NCI-H1694 (cell line): Measurements from ENCODE around the gene FBXL20.
"Not testable (repeated sequence)": the region's sequence is repeated elsewhere in the genome, so short reads cannot be mapped to it uniquely, and the experiment has no call there.

Experiments used
- DNase-seq: peaks from one replicate; lab custom pipeline; 2025; lab: John Stamatoyannopoulos, UW

The FBXL20 gene, protein sequence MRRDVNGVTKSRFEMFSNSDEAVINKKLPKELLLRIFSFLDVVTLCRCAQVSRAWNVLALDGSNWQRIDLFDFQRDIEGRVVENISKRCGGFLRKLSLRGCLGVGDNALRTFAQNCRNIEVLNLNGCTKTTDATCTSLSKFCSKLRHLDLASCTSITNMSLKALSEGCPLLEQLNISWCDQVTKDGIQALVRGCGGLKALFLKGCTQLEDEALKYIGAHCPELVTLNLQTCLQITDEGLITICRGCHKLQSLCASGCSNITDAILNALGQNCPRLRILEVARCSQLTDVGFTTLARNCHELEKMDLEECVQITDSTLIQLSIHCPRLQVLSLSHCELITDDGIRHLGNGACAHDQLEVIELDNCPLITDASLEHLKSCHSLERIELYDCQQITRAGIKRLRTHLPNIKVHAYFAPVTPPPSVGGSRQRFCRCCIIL

DNA sequence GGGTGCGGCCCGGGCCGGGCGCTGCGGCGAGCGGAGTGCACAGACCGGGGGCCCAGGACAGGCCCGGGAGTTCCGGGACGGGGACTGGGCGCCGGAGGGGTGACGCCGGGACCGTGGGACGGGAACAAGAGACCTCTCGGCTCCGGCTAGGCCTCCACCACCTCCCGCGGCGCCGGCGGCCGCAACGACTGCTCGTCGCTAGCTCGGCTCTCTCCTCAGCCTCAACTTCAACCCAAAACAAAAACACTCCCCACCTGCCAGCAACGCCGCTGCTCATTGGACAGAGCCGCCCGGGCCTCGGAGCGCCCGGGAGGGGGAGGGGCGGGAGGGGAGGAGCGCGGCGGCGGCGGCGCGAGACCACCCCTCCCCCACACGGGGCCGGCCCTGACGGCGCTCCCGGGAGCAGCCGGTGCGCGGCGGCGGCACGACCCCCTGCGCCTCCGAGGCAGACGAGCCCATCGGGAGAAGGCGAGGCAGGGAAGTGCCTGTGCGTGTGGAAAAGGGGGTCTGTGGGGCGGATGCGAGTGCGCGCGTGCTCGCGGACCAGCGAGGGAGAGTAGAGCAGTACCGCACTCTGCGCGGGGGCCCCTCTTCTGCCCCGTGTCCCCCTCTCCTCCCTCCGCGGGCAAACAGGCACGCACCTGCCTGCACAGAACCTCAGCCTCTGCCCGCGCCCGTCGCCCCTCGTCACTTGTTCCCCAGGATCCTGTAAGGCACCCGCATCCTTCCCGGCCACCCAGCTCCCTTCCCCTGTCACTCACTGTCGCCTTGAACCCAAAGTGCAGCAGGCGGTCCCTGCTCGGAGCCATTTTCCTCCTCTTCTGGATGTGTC, at the start of gene FBXL20:
TSS of gene FBXL20 (minus strand) at position 215 of the 832 bp plus-strand sequence. CDS start 224 bp downstream, outside the sequence.
- peak; percentile 82 for DNase-seq

DNA sequence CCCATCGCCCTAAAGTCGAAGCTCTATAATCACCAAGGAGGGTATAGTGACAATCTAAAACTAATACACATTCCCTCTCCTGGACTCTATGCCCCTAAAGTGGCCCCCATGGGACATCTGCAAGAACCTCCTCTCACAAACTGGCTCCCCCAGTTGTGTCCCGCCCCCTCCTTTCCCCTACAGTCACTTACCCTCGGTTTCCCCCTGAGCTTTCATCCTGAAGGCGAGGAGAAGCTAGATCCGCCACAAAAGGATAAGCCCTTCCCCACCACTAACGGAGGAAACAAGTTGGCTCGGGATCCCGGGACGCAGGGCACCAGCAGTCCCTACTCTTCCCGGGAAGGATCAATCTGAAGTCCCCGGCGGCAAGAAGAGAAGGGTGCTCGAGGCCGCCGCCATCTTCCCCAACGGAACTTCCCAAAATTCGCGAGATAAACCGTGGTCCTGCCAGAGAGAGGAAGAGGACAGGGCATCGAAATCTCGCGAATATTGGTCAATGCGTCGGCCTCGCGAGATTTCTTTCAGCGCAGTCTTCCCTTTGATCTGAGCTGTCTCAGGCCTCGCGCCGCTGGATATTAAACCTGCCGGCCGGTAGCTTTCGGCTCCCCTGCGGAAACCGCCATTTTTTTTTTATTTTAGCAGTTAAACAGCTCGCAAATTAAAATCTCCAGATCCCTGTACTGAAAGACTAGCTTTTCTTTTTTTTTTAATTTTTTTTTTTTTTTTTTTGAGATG, 49.6 kb upstream of the FBXL20 start, which contains the start of gene MED1:
TSS of gene MED1 (minus strand) at position 417 of the 735 bp plus-strand sequence. CDS start at position 216, 201 bp downstream.
- DNase-seq: peak; percentile 100

DNA sequence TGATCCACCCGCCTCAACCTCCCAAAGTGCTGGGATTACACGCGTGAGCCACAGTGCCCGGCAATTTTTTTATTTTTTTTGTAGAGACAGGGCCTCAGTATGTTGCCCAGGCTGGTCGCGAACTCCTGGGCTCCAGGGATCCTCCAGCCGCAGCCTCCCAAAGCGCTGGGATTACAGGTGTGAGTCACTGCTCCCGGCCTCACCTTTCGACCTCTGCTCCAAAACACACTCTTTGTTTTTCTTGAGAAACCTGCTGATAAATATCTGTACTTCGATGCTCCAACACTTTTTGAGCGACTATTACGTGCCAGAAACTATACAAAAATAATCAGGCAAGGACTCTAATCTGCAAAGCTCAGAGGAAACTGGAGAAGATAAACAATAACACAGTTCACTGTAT, 48.6 kb upstream of the FBXL20 start:
- DNase-seq: no peak

DNA sequence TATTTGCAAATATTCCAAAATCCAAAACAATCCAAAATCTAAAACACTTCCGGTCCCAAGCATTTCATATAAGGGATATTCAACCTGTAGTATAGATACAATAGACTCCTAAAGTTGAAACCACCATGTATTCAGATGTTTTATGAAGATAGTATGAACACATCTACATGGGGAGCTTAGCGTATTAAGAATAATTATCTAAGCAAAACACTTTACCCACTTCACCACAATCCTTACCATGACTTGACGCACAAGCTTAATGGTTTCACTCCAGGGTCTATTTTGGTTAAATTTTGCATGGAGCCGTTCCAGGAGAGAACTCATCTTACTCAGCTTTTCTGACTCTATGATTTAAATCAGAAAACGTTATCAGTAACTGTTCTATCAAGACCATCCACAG, 46.1 kb upstream of the FBXL20 start:
- DNase-seq: no peak

DNA sequence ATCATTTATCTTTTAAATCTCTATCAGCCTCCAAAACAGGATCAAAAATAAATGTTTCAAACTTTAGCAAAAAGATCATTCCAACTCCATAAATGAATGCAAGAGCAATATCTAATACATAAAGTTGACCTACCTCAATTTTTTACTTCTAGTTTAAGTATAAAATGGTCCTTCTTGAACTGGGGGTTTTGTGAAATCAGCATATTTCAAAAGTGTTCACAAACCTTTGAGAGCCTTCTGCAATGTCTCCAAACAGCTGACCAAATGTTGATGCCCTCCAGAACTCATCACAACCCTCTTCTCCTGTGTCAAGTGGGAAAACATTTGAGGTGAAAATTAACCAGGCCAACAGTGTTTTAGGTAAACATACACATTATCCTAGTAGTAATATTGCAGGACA, 41.9 kb upstream of the FBXL20 start:
- no peak for DNase-seq

DNA sequence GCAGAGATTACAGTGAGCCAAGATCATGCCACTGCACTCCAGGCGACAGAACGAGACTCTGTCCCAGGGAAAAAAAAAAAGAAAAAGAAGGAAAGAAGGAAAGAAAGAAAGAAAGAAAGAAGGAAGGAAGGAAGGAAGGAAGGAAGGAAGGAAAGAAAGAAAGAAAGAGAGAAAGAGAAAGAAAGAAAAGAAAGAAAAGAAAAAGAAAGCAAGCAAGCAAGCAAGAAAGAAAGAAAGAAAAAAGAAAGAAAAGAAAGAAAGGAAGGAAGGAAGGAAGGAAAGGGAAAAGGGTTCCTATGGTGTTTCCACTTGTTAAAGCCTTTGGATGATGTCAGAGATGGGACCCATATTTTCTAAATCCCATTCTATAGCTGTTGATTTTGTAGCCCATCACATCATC, 38.4 kb upstream of the FBXL20 start:
- DNase-seq: not testable (repeated sequence)

DNA sequence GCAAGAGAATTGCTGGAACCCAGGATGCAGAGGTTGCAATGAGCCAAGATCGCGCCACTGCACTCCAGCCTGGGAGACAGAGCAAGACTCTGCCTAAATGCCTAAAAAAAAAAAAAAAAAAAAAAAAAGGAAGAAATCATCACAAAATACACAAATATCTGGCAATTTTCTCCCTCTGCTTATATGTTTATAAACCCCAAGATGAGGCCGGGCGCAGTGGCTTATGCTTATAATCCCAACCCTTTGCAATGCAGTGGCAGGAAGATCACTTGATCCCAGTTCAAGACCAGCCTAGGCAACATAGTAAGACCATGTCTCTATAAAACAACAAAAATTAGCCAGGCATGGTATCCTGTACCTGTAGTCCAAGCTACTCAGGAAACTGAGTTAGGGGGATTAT, 28.2 kb upstream of the FBXL20 start:
- no peak for DNase-seq

DNA sequence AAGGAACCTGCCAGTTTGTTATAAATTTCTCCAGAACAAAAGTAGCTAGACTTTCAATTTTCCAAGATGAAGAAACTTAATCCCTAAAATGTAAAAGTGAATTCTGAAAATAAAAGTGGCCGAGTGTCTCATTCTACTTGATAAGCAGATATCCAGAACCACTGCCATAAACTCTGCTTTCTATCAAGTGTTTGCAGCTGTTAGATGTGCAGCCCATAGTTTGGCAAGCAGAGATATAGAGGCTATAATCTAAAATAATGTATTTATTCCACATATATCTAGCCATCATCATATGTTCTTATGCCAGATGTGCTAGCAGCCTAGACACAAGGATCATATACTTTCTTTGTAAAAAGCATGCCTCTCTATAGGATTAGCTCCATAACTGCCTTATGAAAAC, 14.7 kb upstream of the FBXL20 start:
- DNase-seq: no peak

DNA sequence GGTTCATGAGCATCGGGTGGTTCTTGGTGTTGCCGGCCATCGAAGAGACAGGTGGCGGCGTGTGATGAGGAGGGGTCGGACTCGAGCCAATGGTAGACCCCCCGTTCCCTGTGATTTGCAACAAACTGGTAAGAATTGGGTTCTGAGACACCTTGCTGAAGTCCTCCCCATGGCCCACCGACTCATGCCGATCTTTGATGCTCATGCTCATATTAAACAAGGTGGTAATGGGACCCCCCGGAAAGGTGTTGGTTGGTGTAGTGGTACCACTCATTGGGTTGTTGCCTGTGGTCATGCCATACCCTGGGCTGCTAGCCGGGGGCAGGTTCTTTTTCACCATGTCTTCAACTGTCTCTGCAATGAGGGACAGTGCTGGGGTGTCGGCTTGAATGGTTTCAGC, 8.9 kb upstream of the FBXL20 start:
- DNase-seq: no peak

DNA sequence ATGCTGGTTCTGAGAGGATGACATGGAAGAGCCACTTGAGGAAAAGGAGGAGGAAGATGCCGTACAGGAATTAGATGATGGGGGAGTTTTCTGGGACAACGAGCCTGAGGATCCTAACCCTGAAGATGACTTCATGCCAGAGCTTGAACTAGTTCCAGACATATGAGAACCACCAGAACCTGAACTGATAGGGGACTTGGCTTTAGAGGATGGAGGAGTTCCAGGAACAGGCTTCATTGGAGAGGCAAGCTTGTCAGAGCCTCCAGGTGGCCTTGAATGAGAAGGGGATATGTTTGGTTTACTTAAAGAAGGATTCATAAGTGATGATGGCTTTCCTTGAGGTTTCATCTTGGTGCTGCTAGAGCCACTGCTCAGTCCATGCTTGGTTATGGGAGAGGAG, 6.9 kb upstream of the FBXL20 start:
- no peak for DNase-seq

DNA sequence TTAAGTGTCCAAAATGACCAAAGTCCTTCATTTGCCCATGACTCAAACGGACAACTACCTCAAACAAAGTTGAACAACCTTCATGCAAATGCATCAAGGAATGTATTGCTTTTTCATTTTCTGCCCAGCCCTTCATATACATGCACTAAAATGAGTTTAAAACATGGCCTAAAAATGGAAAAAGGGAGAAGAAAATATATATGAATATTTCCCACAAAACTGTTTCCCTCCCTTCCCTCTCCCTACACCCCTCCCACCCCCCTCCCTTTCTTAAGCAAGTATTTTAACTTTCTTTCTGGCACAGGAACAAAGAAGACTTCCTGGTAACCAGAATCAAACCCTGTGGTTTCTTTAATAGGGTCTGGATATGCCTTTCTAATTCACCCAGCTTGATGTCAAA, 5.5 kb upstream of the FBXL20 start:
- DNase-seq: no peak

DNA sequence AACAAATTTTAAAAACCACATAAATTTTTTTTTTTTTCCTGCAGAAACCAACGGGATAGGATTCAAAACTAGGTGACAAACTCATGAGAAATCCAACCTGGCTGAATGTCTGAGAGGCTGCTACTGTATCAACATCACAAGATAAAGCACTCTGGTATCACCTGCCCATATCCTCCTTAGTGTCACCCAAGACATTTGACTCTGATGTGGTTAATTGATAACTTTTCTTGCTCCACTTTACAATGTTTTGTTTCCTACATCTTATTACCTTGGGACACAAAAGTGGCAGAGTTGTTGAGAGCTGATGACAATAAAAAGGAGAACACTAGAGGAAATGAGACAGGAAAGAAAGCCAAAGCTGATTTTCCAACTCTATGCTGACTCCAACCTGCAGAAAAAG, 4.0 kb upstream of the FBXL20 start:
- no peak for DNase-seq

DNA sequence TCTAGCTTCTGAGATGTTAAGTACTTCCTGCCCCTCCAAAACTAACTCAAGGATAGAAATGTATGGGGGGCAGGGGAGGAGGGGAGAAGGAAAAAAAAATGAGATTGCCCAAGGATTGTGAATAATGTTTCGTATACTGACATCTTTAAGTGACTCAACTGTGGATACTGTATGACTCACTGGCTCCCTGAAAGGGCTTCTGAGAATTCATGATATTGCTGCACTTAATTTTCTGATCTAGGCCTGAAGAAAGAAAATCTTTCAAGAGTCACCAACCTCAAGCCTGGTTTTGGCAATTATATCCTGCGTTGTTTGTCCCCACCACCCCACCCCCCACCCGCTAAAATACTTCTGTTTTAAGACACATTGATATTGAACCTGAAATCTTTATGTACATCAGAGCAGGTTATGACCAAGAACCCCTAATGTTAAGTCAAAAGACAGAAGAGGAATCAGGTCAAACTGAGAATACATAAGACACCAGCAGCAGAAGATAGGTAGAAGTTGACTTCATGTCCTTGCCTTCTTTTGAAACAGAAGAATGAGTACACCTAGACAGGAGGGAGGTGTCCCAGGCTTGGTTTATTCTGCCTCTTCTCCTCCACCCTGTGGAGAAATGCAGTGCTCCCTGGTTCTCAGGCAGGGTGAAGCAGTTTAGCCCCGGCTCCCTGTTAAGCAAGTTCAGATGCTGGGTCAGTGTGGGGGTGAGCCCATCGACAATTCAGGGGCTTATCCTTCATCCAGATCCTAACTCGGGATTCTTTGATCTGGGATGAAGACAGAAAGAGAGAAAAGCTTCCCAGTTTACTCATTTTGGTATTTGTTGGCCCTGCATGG, 3.3 kb upstream of the FBXL20 start:
- DNase-seq: no peak

DNA sequence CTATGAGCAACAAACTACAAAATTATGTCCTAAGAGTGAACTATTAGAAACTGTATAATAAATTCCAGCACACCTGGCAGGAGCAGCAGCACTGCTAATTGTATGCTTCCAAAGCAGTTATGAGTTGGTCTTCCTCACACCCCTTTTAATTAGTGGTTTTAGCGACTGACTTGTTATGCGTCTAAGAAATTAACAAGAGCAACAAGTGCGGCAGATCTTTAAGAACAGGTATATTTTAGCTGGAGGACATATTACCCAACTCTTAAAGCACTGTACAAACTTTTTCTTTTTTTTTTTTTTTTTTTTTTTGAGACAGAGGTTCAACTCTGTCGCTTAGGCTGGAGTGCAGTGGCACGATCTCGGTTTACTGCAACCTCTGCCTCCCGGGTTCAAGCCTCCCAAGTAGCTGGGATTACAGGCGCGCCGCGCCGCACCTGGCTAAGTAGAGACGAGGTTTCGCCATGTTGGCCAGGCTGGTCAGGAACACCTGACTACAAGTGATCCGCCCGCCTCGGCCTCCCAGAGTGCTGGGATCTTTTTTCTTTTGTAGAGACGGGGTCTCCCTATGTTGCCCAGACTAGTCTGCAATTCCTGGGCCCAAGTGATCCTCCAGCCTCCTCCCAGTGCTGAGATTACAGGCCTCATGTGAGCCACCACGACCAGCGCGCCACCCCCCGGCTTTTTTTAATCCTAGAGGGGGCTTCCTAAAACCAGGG, 1.6 kb upstream of the FBXL20 start:
- DNase-seq: no peak

DNA sequence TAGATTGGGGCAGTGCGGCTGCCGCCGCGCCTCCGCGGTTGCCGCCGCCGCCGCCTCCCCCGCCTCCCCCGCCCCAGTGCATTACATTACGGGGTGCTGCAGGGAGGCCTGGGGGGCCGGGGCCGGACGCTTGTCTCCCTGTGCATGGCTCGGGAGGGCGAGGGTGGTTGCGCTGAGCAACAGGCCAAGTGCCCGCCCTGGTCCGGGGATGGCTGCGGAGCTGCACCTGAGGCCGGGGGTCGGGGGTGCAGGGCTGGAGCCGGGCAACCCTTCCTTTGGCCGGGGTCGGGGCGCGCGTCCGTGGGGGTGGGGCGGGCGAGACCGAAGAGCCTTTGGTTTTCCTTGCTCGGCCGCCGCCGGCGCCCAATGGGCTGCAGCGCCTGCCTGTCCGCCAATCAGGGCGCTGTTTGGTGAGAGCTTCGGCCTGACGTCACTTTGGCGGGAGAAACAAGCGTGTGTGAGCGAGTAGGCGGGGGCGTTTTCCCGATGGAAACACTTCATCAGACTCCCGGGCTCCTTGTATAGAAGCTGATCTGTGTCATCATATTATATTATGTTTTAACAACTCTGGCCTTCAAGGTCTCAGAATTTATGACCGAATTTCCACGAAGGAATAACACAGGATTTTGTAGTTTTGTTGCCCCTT, 941 bp upstream of the FBXL20 start:
- DNase-seq: peak; percentile 95

DNA sequence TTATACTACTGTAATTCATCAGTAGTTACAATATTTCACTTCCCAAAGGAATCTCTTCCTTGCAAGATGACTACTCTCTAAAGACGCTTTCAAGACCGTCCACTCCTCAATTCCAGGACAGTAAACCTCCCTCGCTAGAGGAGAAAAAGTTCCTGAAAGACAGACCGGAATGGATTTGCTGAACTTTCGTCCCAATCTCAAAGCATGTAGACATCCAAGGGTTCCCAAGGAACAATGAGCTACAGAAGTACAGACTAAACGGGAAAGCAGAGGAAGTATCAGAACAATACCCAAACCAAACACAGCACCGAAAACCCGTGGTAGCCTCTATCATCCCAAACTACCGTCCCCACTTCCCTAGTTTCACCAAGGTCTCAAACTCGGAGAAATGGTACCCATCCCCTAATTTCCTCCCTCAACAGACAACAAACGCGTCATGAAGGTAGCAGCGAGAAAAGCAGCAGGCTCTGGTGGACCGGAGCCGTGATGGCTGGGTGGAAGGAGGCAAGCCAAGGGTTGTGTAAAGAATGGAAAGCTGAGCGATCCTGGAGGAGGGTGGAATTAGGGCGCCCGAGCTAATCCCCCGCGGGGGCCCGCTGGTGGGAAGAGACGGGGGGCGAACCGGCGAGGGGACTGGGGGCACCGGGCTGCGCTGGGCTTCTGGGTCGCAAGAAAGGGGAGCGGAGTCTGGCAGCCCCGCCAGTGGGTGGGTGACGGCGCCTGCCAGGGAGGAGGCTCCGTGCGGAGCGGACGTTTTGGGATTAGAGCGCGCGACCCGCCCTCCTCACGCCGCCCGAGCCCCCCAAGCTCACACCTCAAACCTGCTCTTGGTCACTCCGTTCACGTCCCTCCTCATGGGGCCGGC, 647 bp downstream of the FBXL20 start:
- no peak for DNase-seq

DNA sequence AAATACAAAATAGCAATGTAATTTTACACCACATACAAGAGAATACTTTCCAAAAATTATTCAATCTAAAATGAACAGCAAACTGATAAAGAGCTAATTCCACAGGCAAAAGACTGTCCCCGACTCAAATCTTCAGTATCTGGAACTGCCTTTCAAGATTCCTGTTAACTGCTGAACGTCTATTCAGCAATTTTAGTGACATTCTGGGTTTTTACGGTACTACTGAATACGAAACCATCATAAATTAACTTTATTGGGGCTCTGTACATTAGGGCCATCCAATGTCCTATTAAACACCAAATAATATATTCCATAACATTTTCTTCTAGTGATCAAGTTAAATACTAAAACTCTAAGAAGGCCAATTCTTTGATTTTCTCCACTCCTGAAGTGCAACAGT, 1.6 kb downstream of the FBXL20 start:
- DNase-seq: no peak

DNA sequence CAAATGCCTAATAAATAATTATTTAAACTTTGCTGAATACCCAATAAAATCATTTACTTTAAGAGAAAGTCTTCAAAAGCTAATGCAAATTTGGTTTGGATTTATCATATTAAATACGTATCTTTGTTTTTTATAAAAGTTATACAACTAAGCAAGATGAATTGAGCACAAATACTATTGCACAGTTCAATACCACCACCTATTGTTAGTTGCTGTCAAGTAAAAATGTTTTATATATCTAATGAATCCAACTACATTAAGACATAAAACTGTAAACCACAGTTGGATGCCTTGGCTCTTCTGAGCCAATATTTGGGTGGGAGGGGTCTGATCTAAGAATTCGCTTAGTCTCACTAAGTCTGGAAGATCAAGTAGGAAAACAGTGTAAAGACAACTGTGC, 7.7 kb downstream of the FBXL20 start:
- peak; percentile 9 for DNase-seq

DNA sequence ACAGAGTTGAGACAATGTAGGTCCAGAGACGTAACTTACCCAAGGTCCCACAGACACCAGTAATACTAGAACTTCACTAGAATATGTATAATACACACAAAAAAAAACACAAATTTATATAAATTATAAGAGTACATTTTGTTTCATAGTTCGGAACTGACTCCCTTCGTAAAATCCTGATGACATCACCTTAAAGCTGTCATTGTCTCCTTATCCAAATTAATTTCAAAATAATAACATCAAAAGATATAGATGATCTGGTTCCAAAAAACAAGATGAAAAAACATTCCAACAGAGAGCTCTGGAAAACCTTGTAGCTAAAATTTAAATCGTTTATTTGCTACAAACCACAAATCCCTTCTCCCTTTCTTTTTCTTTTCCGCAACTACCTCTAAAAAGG, 10.0 kb downstream of the FBXL20 start:
- no peak for DNase-seq
